ENCODE results near the gene MAEA.

MAEA gene

GRCh38 chr4:1249731-1250526 is 39.8 kb upstream of the MAEA start:
- no peak for DNase-seq (ENCODE audit: low spot score)

- DNase-seq (ENCODE audit: low spot score): no peak
These were observed 39.2 kb upstream of the MAEA start for GRCh38 chr4:1250527-1250812.

GRCh38 chr4:1250921-1251772 is 38.5 kb upstream of the MAEA start:
- no peak for DNase-seq (ENCODE audit: low spot score)

GRCh38 chr4:1251773-1252066 is 38.0 kb upstream of the MAEA start:
- no peak for DNase-seq (ENCODE audit: low spot score)

GRCh38 chr4:1252928-1253492 is 36.7 kb upstream of the MAEA start:
- no peak for DNase-seq (ENCODE audit: low spot score)

- DNase-seq (ENCODE audit: low spot score): no peak
These were observed 35.9 kb upstream of the MAEA start for GRCh38 chr4:1253831-1254230.

- DNase-seq (ENCODE audit: low spot score): no peak
These were observed 34.5 kb upstream of the MAEA start for GRCh38 chr4:1255151-1255550.

- no peak for DNase-seq (ENCODE audit: low spot score)
These were observed 34.0 kb upstream of the MAEA start for GRCh38 chr4:1255699-1256098.

GRCh38 chr4:1258457-1258856 is 31.2 kb upstream of the MAEA start:
- no peak for DNase-seq (ENCODE audit: low spot score)

GRCh38 chr4:1259966-1260365 is 29.7 kb upstream of the MAEA start:
- no peak for DNase-seq (ENCODE audit: low spot score)

GRCh38 chr4:1260418-1261106 is 29.1 kb upstream of the MAEA start:
- DNase-seq (ENCODE audit: low spot score): no peak

- DNase-seq (ENCODE audit: low spot score): no peak
These were observed 28.4 kb upstream of the MAEA start for GRCh38 chr4:1261107-1261928.

- DNase-seq (ENCODE audit: low spot score): no peak
These were observed 24.7 kb upstream of the MAEA start for GRCh38 chr4:1264942-1265341.

GRCh38 chr4:1265351-1265750 is 24.3 kb upstream of the MAEA start:
- DNase-seq (ENCODE audit: low spot score): no peak

GRCh38 chr4:1266881-1267763 is 22.6 kb upstream of the MAEA start:
- DNase-seq (ENCODE audit: low spot score): no peak

GRCh38 chr4:1269209-1269608 is 20.5 kb upstream of the MAEA start:
- DNase-seq (ENCODE audit: low spot score): no peak

GRCh38 chr4:1271686-1272085 is 18.0 kb upstream of the MAEA start:
- no peak for DNase-seq (ENCODE audit: low spot score)

- no peak for DNase-seq (ENCODE audit: low spot score)
These were observed 14.8 kb upstream of the MAEA start for GRCh38 chr4:1274871-1275270.

- no peak for DNase-seq (ENCODE audit: low spot score)
These were observed 12.7 kb upstream of the MAEA start for GRCh38 chr4:1276984-1277383.

GRCh38 chr4:1277667-1278665 is 11.7 kb upstream of the MAEA start:
- DNase-seq (ENCODE audit: low spot score): no peak
